OCI-LY1 (cell line): ENCODE data around the gene MYLK3.

ENCODE experiments used
- CTCF ChIP-seq: fragments of 200-600 bp; sonication (generic), shearing (Covaris generic); IDR thresholded peaks from 2 replicates; pipeline ENCODE4 v1.5.1; 2017; ENCODE audit warnings: mild to moderate bottlenecking, antibody characterized with exemption, low read length, moderate library complexity, mixed read lengths
- EZH2 ChIP-seq: fragments of 200-600 bp; sonication (generic), shearing (Covaris generic); IDR thresholded peaks from 2 replicates; pipeline ENCODE4 v1.8.0; 2017; ENCODE audit warnings: borderline replicate concordance, mixed run types, mild to moderate bottlenecking, antibody characterized with exemption, low read length, moderate library complexity, mixed read lengths

- TF ChIP-seq CTCF, result no peak
- no peak for TF ChIP-seq EZH2
Measured at GRCh38 chr16:46701615-46702014, 46.5 kb downstream of the MYLK3 start.
